IPS-15b (cell line): ENCODE measurements around the gene SLC15A5.

ENCODE experiments used
- H3K27me3 ChIP-seq: one replicate; pipeline ENCODE4 v1.6.1; 2013; ENCODE audit warnings: low read length; ENCODE audit not compliant: control insufficient read depth, insufficient read depth
- H3K36me3 ChIP-seq: one replicate; pipeline ENCODE4 v1.6.1; 2013; ENCODE audit warnings: low read length; ENCODE audit not compliant: control insufficient read depth, insufficient read depth
- H3K4me1 ChIP-seq: one replicate; pipeline ENCODE4 v1.6.1; 2013; ENCODE audit warnings: mild to moderate bottlenecking, low read length; ENCODE audit not compliant: control insufficient read depth, insufficient read depth
- H3K4me3 ChIP-seq: one replicate; pipeline ENCODE4 v1.5.1; 2013; ENCODE audit warnings: low read depth, low read length
- H3K9ac ChIP-seq: one replicate; pipeline ENCODE4 v1.6.1; 2013; ENCODE audit warnings: low read depth, mild to moderate bottlenecking, low read length
- H3K9me3 ChIP-seq: one replicate; pipeline ENCODE4 v1.6.1; 2013; ENCODE audit warnings: mild to moderate bottlenecking, low read length; ENCODE audit not compliant: control insufficient read depth, insufficient read depth

The SLC15A5 gene

GRCh38 chr12:16260206-16260605 lies 17.3 kb downstream of the SLC15A5 start:
- no peaks in the 10 kb centered on the region for H3K4me1 ChIP-seq
- no peaks in the 10 kb centered on the region for H3K27me3 ChIP-seq
- H3K4me3 ChIP-seq: no peak overlapping the region
- H3K36me3 ChIP-seq: no peaks in the 10 kb centered on the region
- H3K9ac ChIP-seq: no peak overlapping the region
- H3K9me3 ChIP-seq: no peaks in the 10 kb centered on the region

DNA sequence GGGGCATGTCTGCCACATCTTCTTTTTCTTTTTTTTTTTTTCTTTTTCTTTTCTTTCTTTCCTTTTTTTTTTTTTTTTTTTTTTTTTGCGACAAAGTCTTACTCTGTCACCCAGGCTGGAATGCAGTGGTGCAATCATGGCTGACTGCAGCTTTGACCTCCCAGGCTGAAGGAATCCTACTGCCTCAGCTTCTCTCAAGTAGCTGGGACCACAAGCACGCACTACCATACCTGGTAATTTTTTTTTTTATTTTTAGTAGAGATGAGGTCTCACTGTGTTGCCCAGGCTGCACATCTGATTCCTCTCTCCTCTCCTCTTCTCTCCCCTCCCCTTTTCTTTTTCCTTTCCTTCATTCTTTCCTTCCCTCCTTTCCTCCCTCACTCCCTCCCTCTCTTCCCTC lies 18.5 kb downstream of the SLC15A5 start:
- no peaks in the 10 kb centered on the region for H3K27me3 ChIP-seq
- no peak overlapping the region for H3K4me3 ChIP-seq
- no peaks in the 10 kb centered on the region for H3K9me3 ChIP-seq
- H3K4me1 ChIP-seq: no peaks in the 10 kb centered on the region
- no peaks in the 10 kb centered on the region for H3K36me3 ChIP-seq
- H3K9ac ChIP-seq: no peak overlapping the region

GRCh38 chr12:16246264-16246663 lies 31.2 kb downstream of the SLC15A5 start:
- no peak overlapping the region for H3K4me3 ChIP-seq
- no peaks in the 10 kb centered on the region for H3K4me1 ChIP-seq
- H3K9ac ChIP-seq: no peak overlapping the region
- no peaks in the 10 kb centered on the region for H3K9me3 ChIP-seq
- no peaks in the 10 kb centered on the region for H3K27me3 ChIP-seq
- no peaks in the 10 kb centered on the region for H3K36me3 ChIP-seq

DNA sequence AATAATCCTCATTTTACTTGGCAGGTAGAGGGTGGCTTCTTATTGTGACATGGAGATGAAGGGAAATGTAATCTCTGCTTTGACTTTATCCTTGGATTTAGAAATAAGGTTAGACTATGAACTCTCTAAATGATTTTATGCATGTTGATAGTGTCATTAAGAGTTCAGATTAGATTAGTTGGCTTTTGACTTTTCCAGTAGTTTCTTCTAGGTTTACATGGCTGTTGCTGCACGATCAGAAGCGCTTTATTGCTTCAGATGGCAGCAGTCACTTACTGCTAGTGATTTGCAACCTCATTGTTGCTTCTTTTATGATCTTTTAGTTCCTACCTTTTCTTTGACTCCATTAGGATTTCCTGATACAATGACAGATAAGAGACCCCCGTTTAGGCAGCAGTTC lies 32.3 kb downstream of the SLC15A5 start:
- no peaks in the 10 kb centered on the region for H3K27me3 ChIP-seq
- H3K4me1 ChIP-seq: no peaks in the 10 kb centered on the region
- H3K9me3 ChIP-seq: no peaks in the 10 kb centered on the region
- H3K36me3 ChIP-seq: no peaks in the 10 kb centered on the region
- no peak overlapping the region for H3K9ac ChIP-seq
- H3K4me3 ChIP-seq: no peak overlapping the region

- no peak overlapping the region for H3K4me3 ChIP-seq
- no peak overlapping the region for H3K9ac ChIP-seq
- H3K36me3 ChIP-seq: no peaks in the 10 kb centered on the region
- no peaks in the 10 kb centered on the region for H3K4me1 ChIP-seq
- no peaks in the 10 kb centered on the region for H3K27me3 ChIP-seq
- H3K9me3 ChIP-seq: no peaks in the 10 kb centered on the region
Measured at GRCh38 chr12:16243487-16244412, 33.7 kb downstream of the SLC15A5 start.

DNA sequence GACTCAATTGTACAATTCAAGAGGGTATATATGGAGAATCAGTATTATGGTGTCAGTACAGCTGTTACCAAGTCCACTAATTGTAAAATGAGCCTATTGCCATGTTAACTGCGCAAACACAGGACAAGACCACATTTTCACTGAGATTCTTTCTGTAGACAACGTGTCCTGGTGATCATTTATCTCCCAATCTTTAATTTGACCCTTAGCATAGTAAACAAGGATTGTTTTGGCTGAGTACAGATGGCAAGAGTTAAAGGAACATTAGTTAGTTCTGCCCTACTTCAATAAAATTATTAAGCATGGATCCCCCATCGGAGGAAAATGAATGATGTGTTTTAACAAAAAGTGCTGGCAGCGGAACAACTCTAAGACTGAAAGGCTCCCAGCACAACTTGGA lies 36.1 kb downstream of the SLC15A5 start:
- Histone ChIP-seq H3K9ac (no peak overlapping the region), H3K9me3 (no peaks in the 10 kb centered on the region), H3K4me3 (no peak overlapping the region), H3K4me1 (no peaks in the 10 kb centered on the region), H3K27me3 (no peaks in the 10 kb centered on the region), H3K36me3 (no peaks in the 10 kb centered on the region)

- no peak overlapping the region for H3K9ac ChIP-seq
- H3K4me3 ChIP-seq: no peak overlapping the region
- H3K4me1 ChIP-seq: no peaks in the 10 kb centered on the region
- H3K9me3 ChIP-seq: no peaks in the 10 kb centered on the region
- no peaks in the 10 kb centered on the region for H3K27me3 ChIP-seq
- H3K36me3 ChIP-seq: no peaks in the 10 kb centered on the region
Measured at GRCh38 chr12:16238661-16239060, 38.8 kb downstream of the SLC15A5 start.

- H3K27me3 ChIP-seq: no peaks in the 10 kb centered on the region
- no peaks in the 10 kb centered on the region for H3K36me3 ChIP-seq
- H3K4me3 ChIP-seq: no peak overlapping the region
- no peak overlapping the region for H3K9ac ChIP-seq
- no peaks in the 10 kb centered on the region for H3K4me1 ChIP-seq
- no peaks in the 10 kb centered on the region for H3K9me3 ChIP-seq
Measured at GRCh38 chr12:16229676-16230075, 47.8 kb downstream of the SLC15A5 start.

GRCh38 chr12:16228067-16228466 lies 49.4 kb downstream of the SLC15A5 start:
- Histone ChIP-seq H3K27me3 (no peaks in the 10 kb centered on the region), H3K9me3 (no peaks in the 10 kb centered on the region), H3K36me3 (no peaks in the 10 kb centered on the region), H3K4me1 (no peaks in the 10 kb centered on the region), H3K4me3 (no peak overlapping the region), H3K9ac (no peak overlapping the region)

DNA sequence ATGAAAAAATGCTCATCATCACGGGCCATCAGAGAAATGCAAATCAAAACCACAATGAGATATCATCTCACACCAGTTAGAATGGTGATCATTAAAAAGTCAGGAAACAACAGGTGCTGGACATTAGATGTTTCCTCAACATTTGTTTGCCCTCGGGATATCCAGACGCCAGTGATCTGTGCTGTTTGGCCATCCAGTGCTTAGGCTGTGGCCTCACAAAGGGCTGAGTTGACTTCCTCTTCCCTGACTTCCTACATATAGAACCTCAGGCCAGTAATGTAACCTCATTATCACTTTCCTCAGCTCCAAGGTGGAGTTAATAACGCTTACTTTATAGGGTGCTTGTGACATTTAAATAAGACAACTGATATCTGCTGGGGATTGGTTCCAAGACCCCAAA lies 51.8 kb downstream of the SLC15A5 start:
- no peaks in the 10 kb centered on the region for H3K4me1 ChIP-seq
- H3K27me3 ChIP-seq: no peaks in the 10 kb centered on the region
- no peaks in the 10 kb centered on the region for H3K9me3 ChIP-seq
- no peaks in the 10 kb centered on the region for H3K36me3 ChIP-seq
- no peak overlapping the region for H3K9ac ChIP-seq
- H3K4me3 ChIP-seq: no peak overlapping the region

DNA sequence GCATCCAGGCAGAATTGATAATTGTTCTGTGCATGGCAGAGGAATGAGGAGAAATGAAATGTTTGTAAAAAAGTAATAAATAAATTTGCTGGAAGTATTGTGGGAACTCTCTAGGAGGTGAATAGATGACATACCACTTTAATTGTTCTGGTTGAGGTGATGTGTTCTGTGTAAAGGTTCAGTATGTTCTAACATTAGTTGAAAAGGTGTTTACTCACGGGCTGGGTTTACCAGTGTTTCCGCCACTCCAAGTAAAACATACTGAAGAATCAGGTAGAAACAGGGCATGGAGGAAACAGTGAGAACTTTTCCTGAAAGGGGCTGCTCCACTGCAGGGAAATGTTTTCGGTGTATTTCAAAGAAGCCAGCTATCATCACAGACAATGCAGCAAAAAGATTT lies 53.3 kb downstream of the SLC15A5 start:
- no peaks in the 10 kb centered on the region for H3K9me3 ChIP-seq
- no peak overlapping the region for H3K9ac ChIP-seq
- H3K27me3 ChIP-seq: no peaks in the 10 kb centered on the region
- no peak overlapping the region for H3K4me3 ChIP-seq
- no peaks in the 10 kb centered on the region for H3K4me1 ChIP-seq
- no peaks in the 10 kb centered on the region for H3K36me3 ChIP-seq

DNA sequence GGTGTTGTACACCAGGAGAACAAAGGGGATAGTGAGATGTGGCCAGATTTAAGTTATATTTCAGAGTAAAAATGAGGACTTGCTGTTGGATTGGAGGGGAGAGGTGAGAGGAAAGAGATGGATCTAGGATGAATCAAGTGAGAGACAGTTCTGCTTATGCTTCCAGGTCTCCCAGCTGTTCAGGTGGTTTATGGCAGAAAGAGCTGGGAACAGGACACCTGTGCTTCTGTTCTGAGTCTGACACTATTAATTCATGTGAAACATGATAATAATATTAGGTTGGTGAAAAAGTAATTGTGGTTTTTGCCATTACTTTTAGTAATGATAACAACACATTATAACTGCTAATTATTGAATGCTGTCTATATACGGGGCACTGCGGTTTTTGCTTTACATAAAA lies 55.7 kb downstream of the SLC15A5 start:
- no peaks in the 10 kb centered on the region for H3K36me3 ChIP-seq
- no peaks in the 10 kb centered on the region for H3K4me1 ChIP-seq
- no peak overlapping the region for H3K9ac ChIP-seq
- no peaks in the 10 kb centered on the region for H3K9me3 ChIP-seq
- H3K27me3 ChIP-seq: no peaks in the 10 kb centered on the region
- no peak overlapping the region for H3K4me3 ChIP-seq
